Measurements from ENCODE around the gene MRPL54.
"Not testable (repeated sequence)": the region's sequence is repeated elsewhere in the genome, so short reads cannot be mapped to it uniquely, and the experiment has no call there.

The MRPL54 gene

GRCh38 chr19:3813473-3814392, 51.3 kb downstream of the MRPL54 start:
- DNase-seq = peak; percentile 31

- no peak for DNase-seq
Measured at GRCh38 chr19:3814648-3815047, 52.2 kb downstream of the MRPL54 start.

GRCh38 chr19:3816148-3816547, 53.7 kb downstream of the MRPL54 start:
- not testable (repeated sequence) for DNase-seq

- DNase-seq = no peak
Measured at GRCh38 chr19:3816566-3817218, 54.2 kb downstream of the MRPL54 start.
